Measurements from ENCODE around the gene ST8SIA6.

- TF ChIP-seq POLR2A (IDR thresholded peaks at IDR 0.05), result no peak
- TF ChIP-seq, protein P1, sequence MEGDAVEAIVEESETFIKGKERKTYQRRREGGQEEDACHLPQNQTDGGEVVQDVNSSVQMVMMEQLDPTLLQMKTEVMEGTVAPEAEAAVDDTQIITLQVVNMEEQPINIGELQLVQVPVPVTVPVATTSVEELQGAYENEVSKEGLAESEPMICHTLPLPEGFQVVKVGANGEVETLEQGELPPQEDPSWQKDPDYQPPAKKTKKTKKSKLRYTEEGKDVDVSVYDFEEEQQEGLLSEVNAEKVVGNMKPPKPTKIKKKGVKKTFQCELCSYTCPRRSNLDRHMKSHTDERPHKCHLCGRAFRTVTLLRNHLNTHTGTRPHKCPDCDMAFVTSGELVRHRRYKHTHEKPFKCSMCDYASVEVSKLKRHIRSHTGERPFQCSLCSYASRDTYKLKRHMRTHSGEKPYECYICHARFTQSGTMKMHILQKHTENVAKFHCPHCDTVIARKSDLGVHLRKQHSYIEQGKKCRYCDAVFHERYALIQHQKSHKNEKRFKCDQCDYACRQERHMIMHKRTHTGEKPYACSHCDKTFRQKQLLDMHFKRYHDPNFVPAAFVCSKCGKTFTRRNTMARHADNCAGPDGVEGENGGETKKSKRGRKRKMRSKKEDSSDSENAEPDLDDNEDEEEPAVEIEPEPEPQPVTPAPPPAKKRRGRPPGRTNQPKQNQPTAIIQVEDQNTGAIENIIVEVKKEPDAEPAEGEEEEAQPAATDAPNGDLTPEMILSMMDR (IDR thresholded peaks at IDR 0.05), result no peak
Observed at GRCh38 chr10:17476073-17476472, 21.7 kb upstream of the ST8SIA6 start.
